Measurements from ENCODE around the gene CDCA8. TPM values are rescaled to one million over a fixed set of nuclear protein-coding genes. Genes with fewer than 3 reads are reported as not detected.

Gene CDCA8
- total RNA-seq, 1 experiment from 2014 or later = 48.5 TPM

- Histone ChIP-seq H3K79me2 (ENCODE audit: insufficient read depth, low read length) (peaks cover 6% of the 10 kb centered on the region; the same call in 1 of the 2 replicates), H3K79me1 (ENCODE audit: insufficient read depth, low read depth, low read length, poor library complexity, severe bottlenecking) (peaks cover 9% of the 10 kb centered on the region), H2BK12ac (ENCODE audit: insufficient read length, low read depth, low read length) (no peak overlapping the region), H2BK15ac (ENCODE audit: low read depth, low read length) (no peak overlapping the region), H3K27ac (ENCODE audit: insufficient read length, low read depth, low read length) (no peak overlapping the region), H3K4me1 (ENCODE audit: insufficient read depth, low read length) (no peaks in the 10 kb centered on the region), H3K9ac (ENCODE audit: extremely low read depth, insufficient read length, low read length) (no peak overlapping the region), H3K14ac (ENCODE audit: insufficient read depth, low read length) (no peak overlapping the region), H3K4me2 (ENCODE audit: insufficient read depth, insufficient read length, low read length) (peak overlapping the region; percentile 74), H2AFZ (ENCODE audit: low read length) (no peak overlapping the region), H4K8ac (replicated peaks; ENCODE audit: insufficient read length, low read depth, low read length) (no peak overlapping the region), H3K56ac (ENCODE audit: insufficient read length, low read depth, low read length) (no peak overlapping the region), H3K4ac (ENCODE audit: low read depth, low read length) (no peak overlapping the region), H3T11ph (ENCODE audit: low read length) (no peak overlapping the region), H2BK20ac (ENCODE audit: low read depth, low read length, poor library complexity, severe bottlenecking) (no peak overlapping the region), H4K20me1 (ENCODE audit: control insufficient read depth, insufficient read depth, insufficient read length) (peaks cover 2% of the 10 kb centered on the region), H3K18ac (ENCODE audit: insufficient read length, low read depth, low read length) (no peak overlapping the region), H4K5ac (ENCODE audit: insufficient read length, low read depth, low read length) (no peak overlapping the region), H2BK5ac (ENCODE audit: insufficient read length, low read length) (no peak overlapping the region), H3K23me2 (ENCODE audit: insufficient read length, low read depth, low read length, poor library complexity, severe bottlenecking) (peaks cover 12% of the 10 kb centered on the region), H3K27me3 (ENCODE audit: insufficient read depth, low read length) (no peaks in the 10 kb centered on the region), H3K23ac (ENCODE audit: insufficient read length, low read depth, low read length) (no peak overlapping the region), H4K91ac (ENCODE audit: insufficient read length, low read depth, low read length) (no peak overlapping the region), H2AK5ac (ENCODE audit: insufficient read length, low read length) (no peak overlapping the region), H2BK120ac (ENCODE audit: low read depth, low read length, poor library complexity, severe bottlenecking) (no peak overlapping the region), H3K9me3 (ENCODE audit: control insufficient read depth, low read depth, low read length) (no peaks in the 10 kb centered on the region)
- WGBS (ENCODE audit: extremely low coverage, insufficient read length, low lambda C conversion rate) = no CpG with 5 or more reads among the region's 4 CpGs
- Mint-ChIP-seq H3K36me3 (ENCODE audit: insufficient read depth in 1 of 3, low read depth in 3 of 3) (peaks cover 33 to 42% (median 40%) of the 10 kb centered on the region in 3 experiments; a peak in 6 of 7 replicates), H3K4me1 (peaks cover 14 to 17% of the 10 kb centered on the region in 2 experiments), H3K9me3 (no peaks in the 10 kb centered on the region; a peak in 1 of 5 replicates), H3K4me3 (peak overlapping the region; percentile 96 to 97), H3K27me3 (ENCODE audit: low read depth) (no peaks in the 10 kb centered on the region), H3K27ac (no peak overlapping the region)
- no peak for TF ChIP-seq CTCF (conservative IDR thresholded peaks at IDR 0.05)
- no peak for DNase-seq
These were observed 3.4 kb upstream of the CDCA8 start for GRCh38 chr1:37688926-37689325.
